GM12878 (cell line): ENCODE measurements around the gene RTN4RL1. TPM values are rescaled to one million over a fixed set of nuclear protein-coding genes. Genes with fewer than 3 reads are reported as not detected.

Experiments used
- ATAC-seq: fragments of 200-7000 bp; cut with Tn5 transposase; 3 replicates; pipeline ENCODE4 v1.9.1; 2020; ENCODE audit warnings: mild to moderate bottlenecking, moderate library complexity
- BruUV-seq: library from RNA; stranded (reverse); fragments of 400-500 nt; replicated peaks from 2 replicates; lab custom pipeline; 2021; lab: Mats Ljungman, UMichigan
- CTCF ChIA-PET: fragments of 300-600 bp; sonication (Branson Sonifier 250); formaldehyde crosslinking; extraction: SDS; loops from one replicate; lab custom pipeline; 2021; ENCODE audit warnings: inconsistent platforms; lab: Yijun Ruan, JAX
- POLR2A ChIA-PET: fragments of 350-600 bp; formaldehyde crosslinking; extraction: SDS; loops from one replicate; lab custom pipeline; 2021; ENCODE audit warnings: inconsistent platforms; lab: Charles Lee
- RAD21 ChIA-PET: fragments of 300-600 bp; sonication (Branson Sonifier 250); formaldehyde crosslinking; loops from one replicate; lab custom pipeline; 2023; ENCODE audit warnings: antibody characterized with exemption; ENCODE audit not compliant: unreplicated experiment; lab: Charles Lee
- SMC1A ChIA-PET: fragments of 300-600 bp; sonication (Branson Sonifier 250); formaldehyde crosslinking; loops from one replicate; lab custom pipeline; 2023; ENCODE audit not compliant: unreplicated experiment, uncharacterized antibody; lab: Charles Lee
- DNase-seq: peaks from one replicate; pipeline ENCODE4 v3.0.0-alpha.2; 2011; ENCODE audit warnings: low read depth, low spot score
- FAIRE-seq: peaks from 3 replicates; lab custom pipeline; 2011; peaks lifted over from hg19 to GRCh38; lab: Jason Lieb, UNC
- H2AFZ ChIP-seq: 2 replicates; pipeline ENCODE4 v1.6.0; 2011; ENCODE audit warnings: low read depth, low read length, control low read depth; ENCODE audit not compliant: control insufficient read depth
- H3K27ac ChIP-seq: 2 replicates; pipeline ENCODE4 v1.5.1; 2011; ENCODE audit warnings: control low read depth; ENCODE audit not compliant: control insufficient read depth, insufficient read depth
- H3K27me3 ChIP-seq, 2 experiments: replicated peaks in 1 of 2; 2 replicates each; pipeline versions ENCODE4 v1.6.0 to v1.6.1; 2011; ENCODE audit warnings: low read length in 1 of 2; ENCODE audit not compliant: control insufficient read depth in 2 of 2, insufficient read depth in 2 of 2
- H3K36me3 ChIP-seq, 2 experiments: 2 replicates each; pipeline ENCODE4 v1.5.1; 2011; ENCODE audit warnings: low read length in 1 of 2; ENCODE audit not compliant: control insufficient read depth in 2 of 2, insufficient read depth in 2 of 2
- H3K4me1 ChIP-seq: 2 replicates; pipeline ENCODE4 v1.6.1; 2011; ENCODE audit warnings: mild to moderate bottlenecking, low read length, moderate library complexity, mixed read lengths; ENCODE audit not compliant: control insufficient read depth, insufficient read depth
- H3K4me2 ChIP-seq: 2 replicates; pipeline ENCODE4 v1.6.0; 2011; ENCODE audit warnings: control low read depth; ENCODE audit not compliant: control insufficient read depth, insufficient read depth
- H3K4me3 ChIP-seq: fragments of 200-600 bp; sonication (generic); 2 replicates; pipeline ENCODE4 v1.5.1; 2016
- H3K79me2 ChIP-seq: 2 replicates; pipeline ENCODE4 v1.6.0; 2011; ENCODE audit warnings: low read length; ENCODE audit not compliant: control insufficient read depth, insufficient read depth
- H3K9ac ChIP-seq: 2 replicates; pipeline ENCODE4 v1.8.0; 2011; ENCODE audit warnings: low read length, control low read depth, mixed read lengths; ENCODE audit not compliant: control insufficient read depth, insufficient read depth
- H3K9me3 ChIP-seq: replicated peaks from 3 replicates; pipeline ENCODE4 v1.5.1; 2011; ENCODE audit warnings: mild to moderate bottlenecking, low read length; ENCODE audit not compliant: control insufficient read depth, insufficient read depth
- H4K20me1 ChIP-seq: 2 replicates; pipeline ENCODE4 v1.6.0; 2011; ENCODE audit not compliant: control insufficient read depth, insufficient read depth
- ATF7 ChIP-seq: fragments of 450-650 bp; IDR thresholded peaks from 2 replicates; pipeline ENCODE4 v1.6.1; 2016; ENCODE audit warnings: low read depth, mild to moderate bottlenecking
- BMI1 ChIP-seq: fragments of 450-650 bp; IDR thresholded peaks from 2 replicates; pipeline ENCODE4 v1.6.1; 2016; ENCODE audit warnings: mild to moderate bottlenecking, moderate library complexity, borderline replicate concordance
- CTCF ChIP-seq, 3 experiments: IDR thresholded peaks in 2 of 3; conservative IDR thresholded peaks in 1 of 3; 2 replicates each; pipeline ENCODE4 v1.5.1; 2011; ENCODE audit warnings: low read depth in 3 of 3, low read length in 3 of 3, mild to moderate bottlenecking in 3 of 3, control low read depth in 2 of 3, moderate library complexity in 2 of 3, inconsistent platforms in 1 of 3, mixed read lengths in 1 of 3; ENCODE audit not compliant: control insufficient read depth in 2 of 3, insufficient read depth in 1 of 3; ENCODE audit errors: extremely low read depth in 1 of 3
- FOXK2 ChIP-seq: fragments of 450-650 bp; IDR thresholded peaks from 2 replicates; pipeline ENCODE4 v1.6.1; 2017; ENCODE audit warnings: mild to moderate bottlenecking, moderate library complexity
- MEF2A ChIP-seq: IDR thresholded peaks from 2 replicates; pipeline ENCODE4 v1.6.1; 2011; ENCODE audit warnings: low read depth, mild to moderate bottlenecking, low read length, moderate library complexity; ENCODE audit not compliant: insufficient read depth
- PRDM15 ChIP-seq: fragments of 450-650 bp; formaldehyde crosslinking; IDR thresholded peaks from 2 replicates; pipeline ENCODE4 v1.4.0; 2020; ENCODE audit warnings: mild to moderate bottlenecking, moderate library complexity
- RAD21 ChIP-seq: IDR thresholded peaks from 2 replicates; pipeline ENCODE4 v1.6.1; 2011; ENCODE audit warnings: mild to moderate bottlenecking, low read depth, low read length, moderate library complexity; ENCODE audit not compliant: insufficient read depth
- SIN3A ChIP-seq: IDR thresholded peaks from 2 replicates; pipeline ENCODE4 v1.6.1; 2012; ENCODE audit warnings: low read depth, low read length, improper control_type of control experiment
- SMARCA5 ChIP-seq: fragments of 450-650 bp; IDR thresholded peaks from 2 replicates; pipeline ENCODE4 v1.6.1; 2017; ENCODE audit warnings: mild to moderate bottlenecking
- ZNF622 ChIP-seq: fragments of 450-650 bp; IDR thresholded peaks from 2 replicates; pipeline ENCODE4 v1.6.1; 2017; ENCODE audit warnings: mild to moderate bottlenecking, inconsistent platforms
- ZNF687 ChIP-seq: fragments of 450-650 bp; IDR thresholded peaks from 2 replicates; pipeline ENCODE4 v1.6.1; 2017; ENCODE audit warnings: mild to moderate bottlenecking, moderate library complexity
- ZZZ3 ChIP-seq: IDR thresholded peaks from 2 replicates; pipeline ENCODE4 v1.6.1; 2011; ENCODE audit warnings: low read depth; ENCODE audit not compliant: control insufficient read depth, insufficient read length
- WGBS: methylation state at CpG from one replicate; pipeline ENCODE4 v1.1.6; 2016; ENCODE audit warnings: low lambda C conversion rate; ENCODE audit not compliant: insufficient replicate concordance, insufficient coverage; ENCODE audit errors: missing lambda C conversion rate; 5-methylcytosine and 5-hydroxymethylcytosine counted together
- in situ Hi-C: fragments of 300-500 bp; cut with MboI; formaldehyde crosslinking; loops from 9 replicates; pipeline ENCODE4 v1.14.3; 2018; ENCODE audit warnings: mixed read lengths
- intact Hi-C: fragments of 100-400 bp; cut with micrococcal nuclease; formaldehyde crosslinking; loops from one replicate; pipeline ENCODE4 v1.14.2; 2022; ENCODE audit not compliant: unreplicated experiment
- polyA plus RNA-seq, 11 experiments: library from polyadenylated mRNA; depleted of rRNA in 4 of 11; unstranded in 6 of 11; stranded (reverse) in 5 of 11; fragments of >200 nt; fragmentation: Nextera tagmentation in 4 of 11; fragmentation: Illumina TruSeq in 1 of 11; extraction: Ambion mirVana in 4 of 11; extraction: Trizol in 1 of 11; gene quantifications; 1 replicate in 1 of 11; 2 replicates in 10 of 11; pipeline versions ENCODE4 v1.2.1 to v1.2.3, GENCODE V29; 2011 to 2016; ENCODE audit warnings: inconsistent platforms in 2 of 11, missing spikeins in 2 of 11, low read depth in 1 of 11
- total RNA-seq, 4 experiments: library from RNA; depleted of rRNA in 3 of 4; stranded (reverse); fragments of >200 nt in 3 of 4; fragmentation: Illumina TruSeq in 1 of 4; extraction: Trizol in 1 of 4; gene quantifications; 2 replicates each; pipeline versions ENCODE4 v1.2.1 to v1.2.3, GENCODE V29; 2013 to 2021

RTN4RL1 gene
- total and polyA plus RNA-seq, 10 of the 15 experiments (the other 5 are each of a cell fraction or from before 2014, with no cell fraction given) = 0.08 to 0.11 (median 0.10) TPM; not detected in 7

- Histone ChIP-seq H3K79me2 (no peaks in the 10 kb centered on the region), H3K9me3 (no peaks in the 10 kb centered on the region), H3K36me3 (no peaks in the 10 kb centered on the region), H3K4me3 (no peak overlapping the region), H4K20me1 (no peaks in the 10 kb centered on the region), H3K4me2 (no peak overlapping the region), H3K27ac (no peak overlapping the region), H2AFZ (no peak overlapping the region), H3K4me1 (no peaks in the 10 kb centered on the region; the same call in 1 of the 2 replicates), H3K27me3 (no peaks in the 10 kb centered on the region; a peak in 1 of 4 replicates), H3K9ac (no peak overlapping the region)
- RAD21 ChIA-PET = no interaction called here
- ATAC-seq = no peak
- intact Hi-C loops = no loop called here
- in situ Hi-C loops = no loop called here
- 31% methylated on average over 5 of the region's 5 CpGs for WGBS
- TF ChIP-seq PRDM15 (CRISPR knock-in tag) = no peak
- TF ChIP-seq RAD21 = no peak
- no peak for TF ChIP-seq MEF2A
- no peak for TF ChIP-seq SMARCA5
- TF ChIP-seq BMI1 = no peak
- TF ChIP-seq SIN3A = no peak
- no peak for TF ChIP-seq FOXK2
- no peak for TF ChIP-seq ATF7
- no peak for TF ChIP-seq CTCF (IDR thresholded peaks at IDR 0.05 in 2 of 3, conservative IDR thresholded peaks at IDR 0.05 in 1 of 3; ENCODE audit: control insufficient read depth in 2 of 3, extremely low read depth in 1 of 3, insufficient read depth in 1 of 3, low read depth in 3 of 3, low read length in 3 of 3)
- TF ChIP-seq ZNF622 = no peak
- TF ChIP-seq ZZZ3 = no peak
- TF ChIP-seq ZNF687 = no peak
- DNase-seq = no peak
- POLR2A ChIA-PET = no interaction called here
- no TSS peak for BruUV-seq
- SMC1A ChIA-PET = no interaction called here
- FAIRE-seq = no peak
- CTCF ChIA-PET = no interaction called here
Measured at GRCh38 chr17:1976683-1977064, 48.5 kb downstream of the RTN4RL1 start.
